ENCODE measurements around the gene C1orf115. TPM values are rescaled to one million over a fixed set of nuclear protein-coding genes. Genes with fewer than 3 reads are reported as not detected.
A peak's percentile ranks its signal among the peaks of the same experiment; 100 is the strongest.

The C1orf115 gene
- total and polyA plus RNA-seq, 2 of the 4 experiments (the other 2 are of a cell fraction): 0.07 to 0.18 TPM

DNA sequence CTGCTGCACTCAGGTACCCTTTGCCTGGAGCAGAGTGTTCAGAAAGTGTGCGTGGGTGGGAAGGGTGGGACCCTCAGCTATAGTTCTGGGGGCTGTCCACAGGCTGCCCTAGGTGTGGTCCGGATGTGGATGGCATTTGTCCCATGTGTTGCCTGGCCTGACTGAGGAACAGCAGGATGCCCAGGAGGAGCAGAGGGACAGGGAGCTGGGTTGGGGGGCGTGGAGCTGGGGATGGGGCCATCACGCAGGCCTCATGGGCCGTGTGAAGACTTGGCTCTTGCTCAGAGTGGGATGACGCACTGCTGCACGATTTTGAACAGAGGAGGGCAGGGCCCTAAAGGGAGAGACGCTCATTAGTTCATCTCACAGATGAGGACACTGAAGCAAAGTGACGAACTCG is 17.0 kb downstream of the C1orf115 start:
- ATAC-seq (ENCODE audit: low read depth) (no peak), DNase-seq (no peak)
- Histone ChIP-seq H3K4me1 (ENCODE audit: control insufficient read depth, insufficient read depth, low read length) (no peaks in the 10 kb centered on the region), H3K27ac (ENCODE audit: insufficient read depth, low read length) (no peak overlapping the region), H2AK9ac (replicated peaks; ENCODE audit: low read depth, low read length, poor library complexity) (no peak overlapping the region), H2AK5ac (ENCODE audit: low read depth, low read length) (no peak overlapping the region), H3K36me3 (ENCODE audit: control insufficient read depth, insufficient read depth, low read length) (no peaks in the 10 kb centered on the region), H3K4me3 (ENCODE audit: insufficient read depth, low read depth, low read length) (no peak overlapping the region), H3K4me2 (ENCODE audit: low read depth, low read length) (no peak overlapping the region), H3K27me3 (ENCODE audit: control insufficient read depth, insufficient read depth, low read length) (peaks cover 3% of the 10 kb centered on the region; the same call in 1 of the 2 replicates), H3K4ac (ENCODE audit: low read depth, low read length) (no peak overlapping the region), H2BK120ac (ENCODE audit: low read depth, low read length) (no peak overlapping the region), H2BK20ac (ENCODE audit: low read depth, low read length) (no peak overlapping the region), H3K79me1 (ENCODE audit: low read depth in 1 of 2, low read length in 2 of 2) (no peaks in the 10 kb centered on the region), H3K23ac (ENCODE audit: low read depth, low read length) (no peak overlapping the region), H4K8ac (ENCODE audit: low read depth in 2 of 2, low read length in 2 of 2) (no peak overlapping the region), H3K14ac (replicated peaks; ENCODE audit: low read depth, low read length) (no peak overlapping the region), H3K9ac (ENCODE audit: low read depth, low read length) (no peak overlapping the region), H4K5ac (ENCODE audit: low read depth, low read length) (no peak overlapping the region), H3K9me1 (ENCODE audit: insufficient read depth, low read length) (no peaks in the 10 kb centered on the region), H4K91ac (ENCODE audit: insufficient read depth, low read depth, low read length) (no peak overlapping the region), H2AFZ (replicated peaks; ENCODE audit: low read length, poor library complexity) (peak overlapping the region; percentile 29), H3K18ac (ENCODE audit: low read depth, low read length) (no peak overlapping the region), H3K56ac (ENCODE audit: extremely low read depth, insufficient read depth, low read length) (no peak overlapping the region), H3K9me3 (ENCODE audit: control insufficient read depth, insufficient read depth, low read length) (no peaks in the 10 kb centered on the region), H2BK15ac (ENCODE audit: low read depth, low read length) (no peak overlapping the region), H2BK5ac (ENCODE audit: low read depth, low read length, poor library complexity, severe bottlenecking) (no peak overlapping the region), H4K20me1 (ENCODE audit: insufficient read depth, low read length) (no peaks in the 10 kb centered on the region)
- CTCF ChIA-PET: no interaction called here
- BruUV-seq (replicated peaks): no TSS peak
- dilution Hi-C loops (cut with HindIII; ENCODE audit: low sequenced_read_pairs, unreplicated experiment): no loop called here
- WGBS, 2 experiments (ENCODE audit: extremely low coverage in 2 of 2, insufficient read length in 1 of 2): 68% methylated on average over 5 of the region's 10 CpGs; no CpG with 5 or more reads in 1 of the 2 experiments
- TF ChIP-seq CEBPB (IDR thresholded peaks at IDR 0.05; ENCODE audit: low read depth, low read length): no peak
- TF ChIP-seq SMC3 (IDR thresholded peaks at IDR 0.05; ENCODE audit: low read depth, low read length): no peak
- TF ChIP-seq, protein P1, sequence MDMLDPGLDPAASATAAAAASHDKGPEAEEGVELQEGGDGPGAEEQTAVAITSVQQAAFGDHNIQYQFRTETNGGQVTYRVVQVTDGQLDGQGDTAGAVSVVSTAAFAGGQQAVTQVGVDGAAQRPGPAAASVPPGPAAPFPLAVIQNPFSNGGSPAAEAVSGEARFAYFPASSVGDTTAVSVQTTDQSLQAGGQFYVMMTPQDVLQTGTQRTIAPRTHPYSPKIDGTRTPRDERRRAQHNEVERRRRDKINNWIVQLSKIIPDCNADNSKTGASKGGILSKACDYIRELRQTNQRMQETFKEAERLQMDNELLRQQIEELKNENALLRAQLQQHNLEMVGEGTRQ (IDR thresholded peaks at IDR 0.05; ENCODE audit: low read depth, low read length): no peak
- no peak for TF ChIP-seq FOS (IDR thresholded peaks at IDR 0.05; ENCODE audit: low read depth, low read length)
- no peak for TF ChIP-seq MAZ (IDR thresholded peaks at IDR 0.05; ENCODE audit: borderline replicate concordance, low read depth, low read length)
- no peak for TF ChIP-seq CHD1 (IDR thresholded peaks at IDR 0.05; ENCODE audit: low read depth, low read length)
- TF ChIP-seq BHLHE40 (IDR thresholded peaks at IDR 0.05; ENCODE audit: low read depth, low read length): no peak
- no peak for TF ChIP-seq RFX5 (IDR thresholded peaks at IDR 0.05; ENCODE audit: low read depth, low read length)
- TF ChIP-seq RAD21 (IDR thresholded peaks at IDR 0.05; ENCODE audit: low read length): no peak
- no peak for TF ChIP-seq NFE2L2 (IDR thresholded peaks at IDR 0.05; ENCODE audit: low read depth, low read length)
- TF ChIP-seq, protein P2, sequence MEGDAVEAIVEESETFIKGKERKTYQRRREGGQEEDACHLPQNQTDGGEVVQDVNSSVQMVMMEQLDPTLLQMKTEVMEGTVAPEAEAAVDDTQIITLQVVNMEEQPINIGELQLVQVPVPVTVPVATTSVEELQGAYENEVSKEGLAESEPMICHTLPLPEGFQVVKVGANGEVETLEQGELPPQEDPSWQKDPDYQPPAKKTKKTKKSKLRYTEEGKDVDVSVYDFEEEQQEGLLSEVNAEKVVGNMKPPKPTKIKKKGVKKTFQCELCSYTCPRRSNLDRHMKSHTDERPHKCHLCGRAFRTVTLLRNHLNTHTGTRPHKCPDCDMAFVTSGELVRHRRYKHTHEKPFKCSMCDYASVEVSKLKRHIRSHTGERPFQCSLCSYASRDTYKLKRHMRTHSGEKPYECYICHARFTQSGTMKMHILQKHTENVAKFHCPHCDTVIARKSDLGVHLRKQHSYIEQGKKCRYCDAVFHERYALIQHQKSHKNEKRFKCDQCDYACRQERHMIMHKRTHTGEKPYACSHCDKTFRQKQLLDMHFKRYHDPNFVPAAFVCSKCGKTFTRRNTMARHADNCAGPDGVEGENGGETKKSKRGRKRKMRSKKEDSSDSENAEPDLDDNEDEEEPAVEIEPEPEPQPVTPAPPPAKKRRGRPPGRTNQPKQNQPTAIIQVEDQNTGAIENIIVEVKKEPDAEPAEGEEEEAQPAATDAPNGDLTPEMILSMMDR (conservative IDR thresholded peaks at IDR 0.05; ENCODE audit: low read depth, low read length): no peak
- no peak for TF ChIP-seq RCOR1 (IDR thresholded peaks at IDR 0.05; ENCODE audit: insufficient replicate concordance, low read length)
- TF ChIP-seq MAFK (IDR thresholded peaks at IDR 0.05; ENCODE audit: low read depth, low read length): no peak
- TF ChIP-seq MXI1 (IDR thresholded peaks at IDR 0.05; ENCODE audit: borderline replicate concordance, low read depth, low read length): no peak
- TF ChIP-seq, protein P3, sequence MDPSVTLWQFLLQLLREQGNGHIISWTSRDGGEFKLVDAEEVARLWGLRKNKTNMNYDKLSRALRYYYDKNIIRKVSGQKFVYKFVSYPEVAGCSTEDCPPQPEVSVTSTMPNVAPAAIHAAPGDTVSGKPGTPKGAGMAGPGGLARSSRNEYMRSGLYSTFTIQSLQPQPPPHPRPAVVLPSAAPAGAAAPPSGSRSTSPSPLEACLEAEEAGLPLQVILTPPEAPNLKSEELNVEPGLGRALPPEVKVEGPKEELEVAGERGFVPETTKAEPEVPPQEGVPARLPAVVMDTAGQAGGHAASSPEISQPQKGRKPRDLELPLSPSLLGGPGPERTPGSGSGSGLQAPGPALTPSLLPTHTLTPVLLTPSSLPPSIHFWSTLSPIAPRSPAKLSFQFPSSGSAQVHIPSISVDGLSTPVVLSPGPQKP (IDR thresholded peaks at IDR 0.05; ENCODE audit: borderline replicate concordance, low read depth, low read length): no peak
- no peak for TF ChIP-seq POLR2A (IDR thresholded peaks at IDR 0.05; ENCODE audit: low read depth, low read length)
- in situ Hi-C loops (cut with MboI; ENCODE audit: low sequenced_read_pairs): no loop called here
- intact Hi-C loops (cut with micrococcal nuclease): no loop called here
- POLR2A ChIA-PET (ENCODE audit: unreplicated experiment): no interaction called here
